ENCODE data around the gene PDE11A.
"Not testable (repeated sequence)": the region's sequence is repeated elsewhere in the genome, so short reads cannot be mapped to it uniquely, and the experiment has no call there.

The PDE11A gene

GRCh38 chr2:178074123-178075005, 1.8 kb upstream of the PDE11A start:
- no peak for DNase-seq

GRCh38 chr2:178072000-178072382, 586 bp downstream of the PDE11A start:
- DNase-seq, result no peak

- no peak for DNase-seq
Measured at GRCh38 chr2:178070824-178071223, 1.8 kb downstream of the PDE11A start.

GRCh38 chr2:178069551-178069950, 3.0 kb downstream of the PDE11A start:
- DNase-seq, result no peak

GRCh38 chr2:178068823-178069454, 3.6 kb downstream of the PDE11A start:
- DNase-seq, result no peak

GRCh38 chr2:178066890-178067669, 5.5 kb downstream of the PDE11A start:
- DNase-seq, result no peak

- DNase-seq, result no peak
Measured at GRCh38 chr2:178066324-178066723, 6.3 kb downstream of the PDE11A start.

GRCh38 chr2:178059681-178060080, 12.9 kb downstream of the PDE11A start:
- no peak for DNase-seq

- DNase-seq, result no peak
Measured at GRCh38 chr2:178059111-178059510, 13.5 kb downstream of the PDE11A start.

- no peak for DNase-seq
Measured at GRCh38 chr2:178057179-178057680, 15.3 kb downstream of the PDE11A start.

GRCh38 chr2:178056345-178056744, 16.2 kb downstream of the PDE11A start:
- DNase-seq, result no peak

GRCh38 chr2:178051257-178051656, 21.3 kb downstream of the PDE11A start:
- DNase-seq, result not testable (repeated sequence)

- no peak for DNase-seq
Measured at GRCh38 chr2:178047391-178047790, 25.2 kb downstream of the PDE11A start.

GRCh38 chr2:178044836-178045235, 27.7 kb downstream of the PDE11A start:
- no peak for DNase-seq

- DNase-seq, result no peak
Measured at GRCh38 chr2:178043266-178043665, 29.3 kb downstream of the PDE11A start.

GRCh38 chr2:178033583-178033982, 39.0 kb downstream of the PDE11A start:
- DNase-seq, result not testable (repeated sequence)

- no peak for DNase-seq
Measured at GRCh38 chr2:178029342-178029741, 43.2 kb downstream of the PDE11A start.

GRCh38 chr2:178025551-178026185, 46.9 kb downstream of the PDE11A start:
- no peak for DNase-seq

GRCh38 chr2:178018141-178018540, 54.4 kb downstream of the PDE11A start:
- no peak for DNase-seq

- no peak for DNase-seq
Measured at GRCh38 chr2:178016612-178017011, 56.0 kb downstream of the PDE11A start.

- no peak for DNase-seq
Measured at GRCh38 chr2:178012639-178013038, 59.9 kb downstream of the PDE11A start.

GRCh38 chr2:178009813-178010212, 62.8 kb downstream of the PDE11A start:
- DNase-seq, result no peak
